HG03520 (cell line): ENCODE measurements around the gene C10orf90.

Experiments used
- ATAC-seq: cut with Tn5 transposase; IDR thresholded peaks from one replicate; pipeline ENCODE4 v1.9.1; 2021; ENCODE audit warnings: mild to moderate bottlenecking, moderate library complexity; ENCODE audit not compliant: unreplicated experiment

Gene C10orf90

DNA sequence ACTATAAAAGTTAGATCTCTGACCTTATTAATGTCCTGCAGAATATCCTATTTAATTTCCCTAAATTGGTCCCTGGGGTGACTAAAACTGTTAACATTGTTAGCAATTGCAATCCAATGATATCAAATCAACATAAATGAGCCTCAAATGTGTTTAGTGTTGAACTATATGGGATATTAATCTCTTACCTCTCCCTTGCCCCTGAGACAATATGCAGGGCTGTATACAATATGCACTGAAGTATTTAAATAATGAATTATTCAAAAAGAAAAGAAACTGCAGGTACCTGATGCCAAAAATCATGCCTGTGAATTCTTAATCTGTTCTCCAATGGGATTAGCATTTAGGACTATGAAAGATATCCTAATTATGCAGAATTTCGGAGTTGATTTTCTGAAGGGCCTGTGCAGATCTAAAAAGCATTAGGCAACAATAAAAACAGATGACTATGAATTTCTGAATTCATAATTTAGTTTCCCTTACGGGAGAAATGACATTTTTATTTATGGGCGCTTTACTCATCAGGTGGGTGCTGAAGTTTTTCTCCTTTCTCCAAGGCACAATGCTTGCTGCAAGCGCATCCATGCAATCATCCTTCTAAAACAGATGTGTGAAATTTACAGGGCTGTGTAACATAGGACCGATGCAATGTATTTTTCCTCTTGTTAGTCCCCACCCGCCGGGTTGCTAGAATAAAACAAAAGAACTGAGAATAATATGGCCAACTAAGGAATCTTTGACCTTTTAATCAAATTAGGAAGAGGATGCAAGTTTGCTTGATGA, 5.4 kb upstream of the C10orf90 start:
- no peak for ATAC-seq

DNA sequence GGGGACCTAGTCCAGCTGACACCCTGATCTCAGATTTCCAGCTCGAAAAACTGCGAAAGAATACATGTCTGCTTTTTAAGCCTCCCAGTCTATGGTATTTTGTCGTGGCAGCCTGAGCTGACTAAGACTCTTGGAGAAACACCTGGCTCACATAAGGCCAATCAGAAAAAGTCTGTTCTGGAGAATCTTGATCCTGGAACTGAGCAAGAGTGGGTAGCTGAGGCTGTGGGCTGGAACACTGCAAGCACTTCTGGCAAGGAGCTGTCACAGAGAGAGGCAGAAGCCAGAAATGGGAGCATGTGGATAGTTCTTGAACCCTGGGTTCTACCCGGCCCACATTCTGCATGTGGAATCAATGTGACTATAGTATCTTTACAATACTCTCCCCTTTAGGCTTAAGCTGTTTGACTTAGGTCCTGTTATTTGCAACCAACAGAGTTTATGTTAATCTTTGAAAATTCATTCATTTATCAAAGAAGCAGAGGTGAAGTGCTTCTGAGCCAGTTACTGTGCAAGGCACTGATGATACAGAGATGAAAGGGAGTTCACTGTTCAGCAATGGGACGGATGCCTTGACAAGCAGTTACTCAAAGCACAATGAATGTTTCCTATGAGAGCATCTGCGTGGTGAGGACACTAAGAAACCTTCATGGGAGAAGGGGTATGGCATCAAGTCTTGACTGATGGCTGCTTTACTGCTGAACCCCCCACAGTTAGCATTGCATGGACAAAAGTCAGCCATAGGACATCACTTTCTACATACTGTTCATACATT, 4.4 kb upstream of the C10orf90 start:
- no peak for ATAC-seq

DNA sequence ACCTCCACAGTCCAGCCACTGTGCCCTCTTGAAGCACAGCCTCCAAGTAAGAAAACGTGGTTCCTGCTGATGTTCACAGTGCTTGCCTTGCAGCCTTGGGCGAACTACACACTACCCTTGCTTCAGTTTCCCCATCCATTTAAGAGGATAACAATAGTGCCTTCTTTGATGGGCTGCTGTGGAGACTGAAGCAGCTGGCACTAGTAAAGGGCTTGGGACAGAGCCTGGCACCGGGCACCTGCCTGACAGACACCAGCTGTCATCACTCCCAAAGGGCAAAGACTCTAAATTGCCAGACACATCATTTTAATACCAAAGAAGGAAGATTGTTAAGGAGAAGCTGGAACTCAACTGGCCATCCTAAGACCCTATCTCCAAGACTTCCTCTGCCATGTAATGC, 3.1 kb upstream of the C10orf90 start:
- no peak for ATAC-seq

DNA sequence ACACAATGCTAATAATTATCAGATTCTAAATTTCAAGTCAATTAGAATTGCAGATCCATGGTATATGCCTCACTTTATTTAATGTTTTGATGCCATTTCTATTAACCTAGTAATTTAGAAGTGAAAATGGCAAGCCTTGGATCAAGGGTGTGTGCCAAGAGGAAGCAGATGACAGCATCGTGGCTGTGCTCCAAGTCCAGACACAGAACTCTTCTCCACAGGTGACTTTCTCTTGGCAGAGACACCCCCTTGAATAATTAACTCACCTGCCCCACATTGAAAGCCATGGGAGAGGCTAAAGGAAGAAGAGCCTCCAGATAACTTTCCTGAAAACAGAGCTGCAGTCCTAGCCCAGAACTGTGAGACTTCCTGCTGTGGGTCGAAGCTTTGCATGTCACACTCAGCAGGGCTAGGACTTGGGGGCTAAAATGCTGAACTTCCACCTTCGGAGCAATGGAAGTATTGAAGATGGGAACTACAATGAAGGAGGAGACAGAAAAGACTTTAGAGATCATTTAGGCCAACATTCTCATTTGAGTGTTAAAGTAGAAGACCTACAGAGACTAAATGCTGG, 996 bp upstream of the C10orf90 start:
- ATAC-seq, result no peak

DNA sequence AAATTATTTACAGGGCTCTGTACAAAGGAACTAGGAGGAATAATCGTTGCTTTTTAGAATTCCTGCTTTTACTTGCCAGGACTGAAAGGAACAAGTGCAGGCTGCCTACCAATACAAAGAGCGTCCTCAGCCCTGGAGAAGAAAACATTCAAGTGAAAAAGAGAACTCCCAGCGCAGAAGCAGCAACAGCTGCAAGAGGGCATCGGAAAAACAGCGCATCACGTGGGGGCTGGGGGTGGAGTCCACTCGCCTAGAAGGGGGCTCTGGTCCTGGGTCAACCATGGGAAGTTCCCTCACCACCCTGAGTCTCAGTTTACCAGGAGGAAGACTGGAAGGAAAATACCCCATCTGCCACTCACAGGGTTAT, 385 bp upstream of the C10orf90 start:
- no peak for ATAC-seq

DNA sequence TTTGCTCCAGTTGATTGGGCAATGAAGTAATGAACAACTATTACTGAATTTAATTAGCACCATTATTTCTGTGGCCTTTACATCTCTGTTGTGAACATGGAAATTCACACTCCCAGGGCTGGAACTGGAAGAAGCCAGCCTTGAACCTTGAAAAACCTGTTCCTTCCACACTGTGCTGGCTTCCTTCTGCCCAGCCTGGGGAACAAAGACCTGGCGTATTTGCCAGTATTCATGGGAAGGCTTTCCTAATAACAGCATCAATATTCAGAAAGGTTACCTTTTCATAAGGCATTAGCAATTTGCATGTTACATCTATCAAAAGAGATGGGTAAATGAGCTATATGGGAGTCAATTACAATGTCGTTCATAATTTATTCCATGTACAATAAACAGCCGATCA, 1.3 kb downstream of the C10orf90 start:
- ATAC-seq, result no peak

DNA sequence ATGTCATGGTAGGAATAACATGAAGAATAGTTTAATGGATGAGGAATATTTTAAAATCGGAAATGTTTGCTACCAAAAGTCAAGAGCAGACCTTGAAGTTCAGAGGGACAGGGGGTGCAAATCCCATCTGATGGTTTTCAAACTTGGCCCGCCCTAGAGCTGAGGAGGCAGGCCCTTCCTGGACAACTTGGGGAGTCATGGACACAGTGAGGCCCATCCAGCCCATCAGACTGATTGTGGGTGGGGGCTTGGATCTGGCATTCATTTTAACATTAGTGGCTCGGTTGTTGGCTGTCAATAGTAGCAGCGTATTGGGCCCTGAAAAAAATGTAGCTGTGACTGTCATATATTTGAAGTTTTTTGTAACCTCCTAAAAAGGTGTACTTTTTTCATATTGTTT, 2.0 kb downstream of the C10orf90 start:
- no peak for ATAC-seq

DNA sequence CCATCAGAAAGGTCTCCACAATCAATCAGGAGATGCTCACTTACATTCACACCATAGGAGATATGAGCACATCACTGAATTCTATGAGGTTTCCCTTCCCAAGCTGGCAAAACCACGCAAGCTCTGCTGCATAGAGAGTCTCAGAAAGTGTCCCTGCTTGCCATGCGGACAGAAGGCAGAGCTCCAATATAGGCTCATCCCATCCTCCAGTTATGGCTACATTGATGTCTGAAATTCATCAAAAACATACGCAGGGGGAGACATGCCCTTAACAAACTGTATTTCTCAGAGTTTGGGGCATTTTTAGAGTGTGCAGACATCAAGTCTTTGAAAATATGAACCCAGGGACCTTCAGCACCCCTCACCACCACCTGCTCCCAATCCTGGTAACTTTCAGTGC, 2.9 kb downstream of the C10orf90 start:
- ATAC-seq, result no peak

DNA sequence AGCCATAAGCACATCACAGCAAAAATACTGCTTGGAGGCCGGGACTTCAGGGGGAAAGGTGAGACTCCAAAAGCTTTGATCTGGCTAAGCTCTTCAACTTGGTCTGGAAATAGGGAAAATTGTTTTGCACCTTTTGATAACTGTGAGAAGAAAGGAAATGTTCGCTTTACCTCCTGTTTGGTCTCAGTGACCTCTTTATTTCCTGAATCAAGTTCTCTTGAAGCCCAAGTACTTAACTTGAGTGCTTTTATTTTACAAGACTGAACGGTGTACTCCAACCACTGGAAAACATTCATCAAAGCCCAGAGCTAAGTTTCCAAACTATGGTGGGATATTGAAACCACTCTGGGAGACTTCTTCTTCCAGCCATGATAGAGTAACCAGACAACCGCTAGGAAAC, 5.3 kb downstream of the C10orf90 start:
- no peak for ATAC-seq

DNA sequence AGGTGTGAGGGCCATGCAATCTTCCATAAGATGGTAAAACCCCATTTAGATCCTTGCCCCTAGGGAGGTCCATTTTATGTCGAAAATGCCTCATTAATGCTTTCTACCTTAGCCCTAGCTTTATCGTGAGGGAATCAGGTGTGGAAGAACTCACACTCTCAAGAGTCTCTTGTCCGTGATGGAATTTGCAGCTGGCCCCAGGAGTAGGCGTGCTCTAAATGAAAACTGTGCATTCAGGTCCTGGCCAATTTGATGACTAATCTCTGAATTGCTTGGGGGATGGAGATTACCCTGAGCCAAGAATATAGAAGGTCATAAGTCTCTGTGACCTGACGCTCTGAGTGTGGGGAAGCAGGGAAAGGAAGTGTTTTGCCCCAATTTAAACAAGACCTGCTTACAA, 6.6 kb downstream of the C10orf90 start:
- ATAC-seq, result no peak

DNA sequence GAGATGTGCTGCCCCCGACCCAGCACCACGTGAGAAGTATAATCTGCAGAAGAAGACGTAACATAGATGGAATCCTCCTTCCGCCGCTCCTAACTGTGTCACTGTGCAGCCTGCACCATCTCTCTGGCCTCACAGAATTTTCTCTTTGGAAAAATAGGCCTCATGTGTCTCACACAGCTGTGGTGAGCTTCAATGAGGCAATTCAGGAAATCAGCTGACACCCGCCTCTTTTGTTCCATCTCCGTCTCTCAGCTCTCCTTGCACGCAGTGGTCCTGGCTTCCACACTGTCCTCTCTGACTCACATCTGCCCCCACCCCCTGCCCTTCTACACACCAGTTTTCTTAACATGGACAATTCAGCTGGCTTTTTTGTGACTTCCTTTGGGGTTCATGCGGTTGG, 7.2 kb downstream of the C10orf90 start:
- ATAC-seq, result no peak

DNA sequence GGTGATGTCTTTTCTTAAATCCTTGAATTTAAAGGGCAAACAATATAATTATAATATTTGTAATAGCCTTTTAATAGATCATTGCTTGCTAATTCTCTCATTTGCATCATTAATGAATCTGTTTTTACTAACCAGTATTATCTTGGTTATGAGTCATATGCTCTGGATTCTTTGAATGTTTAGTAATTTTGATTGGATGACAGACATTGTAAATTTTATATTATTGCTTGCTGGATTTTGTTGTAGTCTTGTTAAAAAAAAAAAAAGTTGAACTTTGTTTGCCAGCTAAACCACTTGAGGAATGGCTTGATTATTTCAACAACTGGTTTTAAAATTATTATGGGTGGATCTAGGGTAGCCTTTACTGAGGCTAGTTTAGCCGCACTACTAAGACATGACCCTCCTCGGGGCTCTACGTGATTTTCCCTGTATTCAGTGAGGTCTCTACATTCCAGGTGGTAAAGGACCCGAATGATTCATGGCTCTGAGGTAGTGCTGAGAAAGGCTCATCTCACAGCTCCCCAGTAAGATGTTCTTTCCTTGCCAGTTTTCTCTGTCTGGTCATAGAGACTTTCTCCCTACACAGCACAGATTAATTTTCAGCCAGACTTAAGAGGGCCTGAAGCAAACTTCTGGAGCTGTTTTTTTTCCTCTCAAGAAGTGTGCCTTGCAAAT, 8.5 kb downstream of the C10orf90 start:
- no peak for ATAC-seq

DNA sequence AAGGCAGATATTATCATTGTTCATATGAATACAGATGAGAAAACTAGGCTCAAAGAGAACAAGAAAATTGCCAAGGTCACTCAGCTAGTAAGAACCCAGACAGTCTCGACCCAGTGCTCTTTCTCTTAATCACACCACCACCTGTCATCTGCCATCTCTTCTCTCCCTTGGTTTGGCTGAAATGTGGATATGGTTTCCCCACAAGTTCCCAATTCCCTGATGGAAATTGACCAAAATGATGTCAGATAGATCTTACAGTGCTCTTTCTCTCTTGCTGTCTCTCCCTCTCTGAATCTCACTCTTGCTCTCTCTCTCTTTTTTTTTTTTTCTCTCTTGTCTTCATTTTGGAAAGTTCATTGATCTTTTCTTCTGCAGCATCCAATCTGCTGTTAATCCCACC, 9.1 kb downstream of the C10orf90 start:
- ATAC-seq, result no peak

DNA sequence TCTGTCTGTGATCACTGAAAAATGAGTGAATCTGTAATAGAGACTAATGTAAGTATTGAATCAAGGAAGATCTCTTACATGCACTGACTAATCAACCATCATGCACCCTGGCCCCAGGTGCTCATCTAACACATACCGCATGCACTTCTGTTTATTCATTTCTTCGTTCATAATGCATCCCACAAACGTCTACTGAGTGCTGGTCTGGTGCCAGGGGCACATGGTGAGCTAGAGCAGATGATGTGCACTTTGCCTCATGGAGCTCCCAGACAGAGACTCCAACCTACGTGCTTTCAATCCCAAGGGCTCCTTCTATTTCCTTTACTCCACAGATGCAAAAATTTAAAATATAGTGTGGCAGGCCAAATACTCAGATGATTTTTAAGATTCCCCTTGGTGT, 10.7 kb downstream of the C10orf90 start:
- no peak for ATAC-seq

DNA sequence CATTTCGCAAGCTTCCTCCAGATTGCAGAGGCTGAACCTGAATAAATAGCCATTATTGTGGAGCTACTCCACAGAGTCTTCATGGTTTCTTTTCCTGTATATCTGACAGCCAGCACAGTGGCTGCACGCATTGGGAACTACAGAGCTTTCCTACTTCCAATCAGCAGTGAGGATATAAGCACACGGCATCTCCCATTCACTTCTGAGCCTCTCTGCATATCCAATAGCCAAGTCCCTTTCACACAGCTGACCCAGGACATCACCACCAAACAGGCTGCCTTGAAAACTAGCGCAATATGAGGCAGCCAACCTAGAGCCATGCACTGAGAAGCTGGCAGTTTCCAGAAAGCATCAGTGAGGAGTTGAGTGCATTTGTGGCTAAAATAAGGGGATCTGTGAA, 11.6 kb downstream of the C10orf90 start:
- no peak for ATAC-seq

DNA sequence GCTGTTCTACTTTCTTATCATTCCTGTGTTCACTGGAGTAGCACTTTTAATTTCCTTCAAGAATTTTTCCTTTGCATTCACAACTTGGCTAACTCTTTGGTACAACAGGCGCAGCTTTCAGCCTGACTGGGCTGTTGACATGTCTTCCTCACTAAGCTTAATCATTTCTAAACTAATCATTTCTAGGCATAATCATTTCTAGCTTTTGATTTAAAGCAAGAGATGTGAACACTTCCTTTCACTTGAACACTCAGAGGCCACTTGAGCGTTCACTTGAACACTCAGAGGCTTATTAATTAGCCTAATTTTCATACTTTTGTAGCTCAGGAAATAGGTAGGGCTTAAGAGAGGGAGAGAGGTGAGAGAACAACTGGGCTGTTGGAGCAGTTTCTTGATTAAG, 15.9 kb downstream of the C10orf90 start:
- no peak for ATAC-seq

DNA sequence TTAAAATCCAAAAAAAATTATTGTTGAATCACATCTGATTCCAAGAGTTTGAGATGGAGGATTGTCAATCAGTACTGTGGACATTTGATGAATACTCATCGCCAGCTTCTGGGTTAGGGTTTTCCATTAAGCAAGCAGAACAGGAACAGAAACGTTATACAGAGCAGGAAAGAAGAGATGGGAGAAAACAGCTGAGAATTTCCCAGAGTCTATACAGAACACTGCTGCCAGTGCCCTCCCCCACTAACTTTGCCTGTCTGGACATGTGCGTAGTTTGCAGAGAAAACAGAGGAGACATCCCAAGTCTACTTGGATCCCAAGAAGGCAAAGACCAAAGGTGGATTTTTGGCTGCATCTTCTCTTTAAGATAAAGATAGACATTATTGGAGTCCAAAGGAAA, 19.0 kb downstream of the C10orf90 start:
- ATAC-seq, result no peak

DNA sequence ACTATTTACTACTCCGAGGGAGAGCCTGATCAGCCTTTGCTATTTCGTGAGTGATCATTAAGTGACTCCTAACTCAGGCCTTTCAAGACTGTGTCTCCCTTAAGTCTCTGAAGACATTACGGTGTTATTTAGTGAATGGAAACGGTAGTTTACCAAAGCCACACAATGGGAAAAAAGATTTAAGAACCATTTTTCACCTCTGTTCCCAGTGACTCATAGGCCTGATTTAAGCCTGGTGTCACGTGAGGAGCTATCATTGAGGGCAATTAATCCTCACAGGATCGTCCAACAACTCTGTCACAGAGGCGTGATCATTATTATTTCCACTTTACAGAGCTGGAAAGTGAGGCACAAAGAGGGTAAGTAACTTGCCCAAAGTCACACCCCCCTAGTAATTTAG, 20.3 kb downstream of the C10orf90 start:
- no peak for ATAC-seq

DNA sequence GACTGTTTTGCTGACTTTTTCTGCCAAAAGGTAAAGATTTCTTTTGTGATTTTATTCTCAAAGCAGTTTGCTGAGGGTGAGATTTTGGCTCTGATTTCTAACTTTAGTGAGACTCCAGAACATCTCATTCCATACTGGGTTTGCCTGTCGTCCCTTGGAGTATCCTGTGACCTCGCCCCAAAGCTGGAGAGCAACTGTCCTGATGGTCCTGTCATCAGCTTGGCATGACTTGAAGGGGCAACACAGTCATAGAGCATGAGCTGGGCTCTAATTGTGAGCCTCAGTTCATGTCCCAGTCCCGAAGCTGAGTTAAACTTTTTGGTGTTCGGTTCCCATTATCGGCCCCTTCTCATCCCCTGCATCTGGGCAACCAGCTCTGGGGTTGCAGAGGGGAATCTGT, 23.4 kb downstream of the C10orf90 start:
- no peak for ATAC-seq

DNA sequence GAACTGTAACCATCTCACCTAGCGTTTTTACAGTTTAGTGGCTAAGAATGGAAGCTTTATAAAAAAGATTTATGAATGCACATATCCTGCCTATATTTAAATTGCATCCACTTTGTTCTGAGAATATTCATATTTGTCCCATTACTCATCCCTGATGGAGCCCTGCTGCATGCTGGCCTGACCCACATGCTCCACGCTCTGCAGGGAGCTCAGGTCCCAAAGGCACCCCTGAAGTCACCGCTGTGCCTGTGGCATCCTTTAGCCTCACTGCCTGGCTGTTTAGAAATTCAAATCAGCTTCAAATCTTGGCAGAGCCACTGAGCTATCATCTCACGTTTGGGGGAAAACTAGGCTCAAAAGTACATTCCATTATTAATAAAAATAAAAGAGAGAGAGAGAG, 24.4 kb downstream of the C10orf90 start:
- no peak for ATAC-seq

DNA sequence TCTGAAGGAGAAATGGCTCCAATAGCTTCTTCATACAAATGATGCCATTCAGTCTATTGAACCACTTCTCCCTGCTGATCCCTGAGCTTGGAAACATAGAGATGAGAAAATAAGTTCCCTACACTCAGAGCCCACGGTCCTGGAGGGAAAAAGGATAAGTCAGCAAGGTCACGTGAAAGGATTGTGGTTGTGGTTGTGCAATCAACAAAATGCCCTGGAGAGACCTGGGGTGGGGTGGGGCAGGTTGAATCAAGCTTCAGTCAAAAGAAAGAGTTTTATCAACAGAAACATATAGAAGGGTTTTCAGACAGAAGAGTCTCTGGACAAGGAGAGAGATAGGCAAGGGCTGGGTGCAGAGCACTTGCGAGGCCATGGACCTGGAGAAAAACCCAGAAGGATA, 30.1 kb downstream of the C10orf90 start:
- no peak for ATAC-seq

DNA sequence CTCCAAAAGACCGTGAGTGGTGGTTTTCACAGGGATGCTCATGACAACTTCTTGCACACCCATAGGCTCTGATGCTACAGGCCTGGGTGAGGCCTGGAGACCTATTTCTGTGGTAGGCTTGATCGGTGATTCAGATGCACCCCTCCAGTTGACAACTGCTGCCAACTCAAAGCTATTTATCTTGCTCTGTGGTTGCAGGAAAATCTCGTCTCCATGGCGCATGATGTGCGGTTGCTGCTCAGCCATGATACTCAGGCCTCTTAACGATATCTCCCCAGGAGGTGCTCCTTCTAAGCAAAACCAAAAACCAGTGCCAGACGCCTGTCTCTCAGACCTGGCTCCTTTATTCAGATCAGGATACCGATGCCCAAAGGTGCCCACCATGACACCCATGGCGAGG, 31.4 kb downstream of the C10orf90 start:
- ATAC-seq, result no peak
